Activated CD4-positive, CD25-positive, alpha-beta regulatory T cell treated with anti-CD3 and anti-CD28 coated beads, Interleukin-2, amount 50 U/mL, for 16 hours (primary cell): ENCODE results near the gene IRF1.
"Not testable (repeated sequence)": the region's sequence is repeated elsewhere in the genome, so short reads cannot be mapped to it uniquely, and the experiment has no call there.

Source experiments
- DNase-seq: peaks from one replicate; pipeline ENCODE4 v3.0.0-alpha.2; 2020; ENCODE audit warnings: low read depth, low spot score

The IRF1 gene, protein sequence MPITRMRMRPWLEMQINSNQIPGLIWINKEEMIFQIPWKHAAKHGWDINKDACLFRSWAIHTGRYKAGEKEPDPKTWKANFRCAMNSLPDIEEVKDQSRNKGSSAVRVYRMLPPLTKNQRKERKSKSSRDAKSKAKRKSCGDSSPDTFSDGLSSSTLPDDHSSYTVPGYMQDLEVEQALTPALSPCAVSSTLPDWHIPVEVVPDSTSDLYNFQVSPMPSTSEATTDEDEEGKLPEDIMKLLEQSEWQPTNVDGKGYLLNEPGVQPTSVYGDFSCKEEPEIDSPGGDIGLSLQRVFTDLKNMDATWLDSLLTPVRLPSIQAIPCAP

GRCh38 chr5:132490484-132491367 is at the start of gene IRF1:
IRF1 (minus strand) TSS chr5:132490773; CDS start chr5:132489478, 1,295 bp downstream.
- peak; percentile 97 for DNase-seq

DNA sequence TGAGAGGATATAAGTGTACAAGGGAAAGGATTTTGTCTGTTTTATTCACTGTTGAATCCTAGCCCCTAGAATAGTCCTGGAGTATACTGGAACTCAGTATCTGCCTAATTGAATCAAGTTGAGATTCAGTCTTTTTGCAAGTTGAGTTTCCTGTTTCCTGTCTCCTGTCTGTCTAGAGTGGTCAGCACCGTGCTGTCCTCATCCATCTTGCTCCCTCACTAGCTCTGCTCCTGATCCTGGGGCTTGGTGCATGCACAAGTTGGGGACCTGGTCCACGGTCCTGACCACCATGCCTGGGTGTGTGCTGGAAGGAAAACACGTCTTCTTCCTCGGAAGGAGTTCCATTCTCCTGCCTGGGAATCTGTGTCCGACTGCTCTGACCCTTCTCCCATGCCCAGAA is 49.6 kb upstream of the IRF1 start:
- DNase-seq: no peak

- no peak for DNase-seq
Observed at GRCh38 chr5:132539716-132540115, 49.1 kb upstream of the IRF1 start.

DNA sequence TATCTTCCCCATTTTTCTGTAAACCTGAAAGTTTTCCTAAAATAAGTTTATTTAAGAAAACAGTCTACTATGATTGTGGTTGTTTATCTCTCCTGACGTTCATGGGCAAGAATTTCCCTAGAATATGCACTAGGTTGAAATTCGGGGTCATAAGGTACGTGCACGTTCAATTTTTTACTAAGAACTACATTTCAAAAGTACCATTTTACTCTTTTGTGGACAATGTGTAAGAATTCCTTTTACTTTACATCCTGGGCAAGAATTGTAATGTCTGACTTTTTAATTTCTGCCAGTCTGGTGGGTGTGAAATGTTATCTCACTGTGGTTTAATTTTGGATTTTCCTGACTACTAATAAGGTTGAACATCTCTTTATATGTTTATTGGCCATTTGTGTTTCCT is 40.4 kb upstream of the IRF1 start:
- DNase-seq: no peak

- DNase-seq: no peak
Observed at GRCh38 chr5:132528866-132529634, 38.5 kb upstream of the IRF1 start.

DNA sequence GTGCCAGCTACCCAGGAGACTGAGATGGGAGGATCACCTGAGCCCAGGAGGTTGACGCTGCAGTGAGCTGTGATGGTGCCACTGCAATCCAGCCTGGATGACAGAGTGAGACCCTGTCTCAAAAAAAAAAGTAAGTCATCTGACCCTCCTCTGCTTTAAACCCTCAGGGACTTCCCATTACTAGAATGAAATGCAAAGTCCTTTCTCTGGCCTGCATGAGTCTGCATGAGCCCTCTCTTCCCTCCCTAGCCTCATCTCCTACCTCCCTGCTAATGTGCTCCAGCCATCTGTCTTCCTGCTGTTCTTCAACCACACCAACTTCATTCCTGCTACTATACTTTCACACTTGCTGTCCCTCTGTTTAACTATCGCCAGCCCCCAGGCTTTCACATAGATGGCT is 37.4 kb upstream of the IRF1 start:
- no peak for DNase-seq

- DNase-seq: no peak
Observed at GRCh38 chr5:132526974-132527564, 36.5 kb upstream of the IRF1 start.

- DNase-seq: no peak
Observed at GRCh38 chr5:132526290-132526973, 35.9 kb upstream of the IRF1 start.

- DNase-seq: no peak
Observed at GRCh38 chr5:132525299-132525724, 34.7 kb upstream of the IRF1 start.

GRCh38 chr5:132524877-132525276 is 34.3 kb upstream of the IRF1 start:
- not testable (repeated sequence) for DNase-seq

- not testable (repeated sequence) for DNase-seq
Observed at GRCh38 chr5:132522067-132522466, 31.5 kb upstream of the IRF1 start.

GRCh38 chr5:132513618-132514336 is 23.2 kb upstream of the IRF1 start:
- not testable (repeated sequence) for DNase-seq

DNA sequence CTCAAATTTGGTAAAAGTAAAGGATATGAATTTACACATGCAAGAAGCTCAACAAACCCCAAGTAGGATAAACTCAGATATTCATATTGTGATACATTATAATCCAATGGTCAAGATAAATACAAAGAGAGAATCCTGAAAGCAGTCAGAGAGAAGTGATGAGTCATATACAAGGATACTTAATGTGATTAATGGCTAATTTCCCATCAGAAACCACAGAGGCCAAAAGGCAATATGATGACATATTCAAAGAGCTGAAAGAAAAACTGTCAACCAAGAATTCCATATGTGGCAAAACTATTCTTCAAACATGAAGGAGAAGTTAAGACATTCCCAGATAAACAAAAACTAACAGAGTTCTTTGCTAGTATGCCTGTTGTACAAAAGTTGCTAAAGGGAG is 19.5 kb upstream of the IRF1 start:
- no peak for DNase-seq

GRCh38 chr5:132506094-132506692 is 15.6 kb upstream of the IRF1 start:
- DNase-seq: no peak

- no peak for DNase-seq
Observed at GRCh38 chr5:132505641-132506040, 15.1 kb upstream of the IRF1 start.

- DNase-seq: no peak
Observed at GRCh38 chr5:132504746-132505145, 14.2 kb upstream of the IRF1 start.

- DNase-seq: no peak
Observed at GRCh38 chr5:132503244-132503643, 12.7 kb upstream of the IRF1 start.

DNA sequence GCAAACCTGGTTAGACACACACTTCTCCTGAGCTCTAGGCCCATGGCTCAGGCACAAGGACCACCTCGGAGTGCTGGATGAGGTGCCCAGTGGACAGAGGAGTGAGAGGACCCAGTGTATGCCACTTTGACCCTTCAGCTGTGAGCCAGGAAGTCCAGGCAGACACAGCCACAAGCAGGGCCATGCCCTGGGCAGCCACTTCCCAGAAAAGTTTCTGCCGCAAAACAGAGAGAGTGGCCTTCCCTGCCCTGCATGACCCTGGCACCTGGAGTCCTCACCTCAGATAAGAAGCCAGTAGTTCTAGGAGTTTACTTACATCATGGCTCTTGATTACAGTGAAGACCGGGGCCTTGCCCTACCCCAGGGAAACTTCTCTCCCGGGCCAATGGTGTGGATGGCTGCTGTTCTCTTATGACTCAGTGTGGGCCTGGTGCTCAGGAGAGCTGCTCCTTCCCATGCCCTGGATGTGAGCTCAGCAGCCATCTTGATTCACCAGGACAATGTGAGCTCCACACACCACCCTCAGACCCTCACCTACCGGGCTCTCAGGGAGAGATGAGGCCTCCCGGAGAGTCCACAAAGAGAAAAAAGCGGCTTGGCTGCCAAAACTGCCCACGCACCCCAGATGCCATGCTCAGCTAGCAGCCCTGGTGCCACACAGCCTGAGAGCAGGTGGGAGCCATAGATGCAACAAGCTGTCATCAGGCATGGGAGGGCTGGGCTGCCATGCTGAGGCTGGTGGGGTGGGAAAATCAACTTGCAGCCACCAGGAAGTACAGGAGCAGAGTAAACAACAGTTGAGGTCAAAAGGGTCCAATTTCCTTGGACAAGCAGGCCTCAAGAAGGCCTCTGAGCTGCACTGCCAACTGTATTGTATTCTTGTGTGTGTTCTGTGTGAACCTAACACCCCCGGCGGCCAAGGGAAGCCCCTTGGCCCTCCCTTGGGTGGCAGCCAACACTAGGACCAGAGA is 11.7 kb upstream of the IRF1 start:
- DNase-seq: no peak

DNA sequence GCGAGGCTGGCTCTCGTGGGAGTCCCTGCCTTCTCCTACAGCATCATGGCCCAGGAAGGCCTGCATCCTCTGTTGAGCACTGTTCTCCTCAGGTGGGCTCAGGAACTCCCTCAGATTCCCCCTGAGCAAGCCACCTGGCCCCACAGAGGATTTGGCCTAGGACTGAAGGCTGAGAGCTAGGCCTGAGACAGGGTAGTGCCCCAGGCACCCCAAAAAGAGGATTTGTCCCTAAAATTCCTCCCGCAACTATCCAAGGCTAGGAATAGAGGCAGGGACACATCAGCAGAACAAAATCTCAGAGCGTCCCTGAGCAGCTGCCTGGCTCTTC is 11.0 kb upstream of the IRF1 start:
- DNase-seq: no peak
